ENCODE data around the gene CRAMP1.

CRAMP1 gene

DNA sequence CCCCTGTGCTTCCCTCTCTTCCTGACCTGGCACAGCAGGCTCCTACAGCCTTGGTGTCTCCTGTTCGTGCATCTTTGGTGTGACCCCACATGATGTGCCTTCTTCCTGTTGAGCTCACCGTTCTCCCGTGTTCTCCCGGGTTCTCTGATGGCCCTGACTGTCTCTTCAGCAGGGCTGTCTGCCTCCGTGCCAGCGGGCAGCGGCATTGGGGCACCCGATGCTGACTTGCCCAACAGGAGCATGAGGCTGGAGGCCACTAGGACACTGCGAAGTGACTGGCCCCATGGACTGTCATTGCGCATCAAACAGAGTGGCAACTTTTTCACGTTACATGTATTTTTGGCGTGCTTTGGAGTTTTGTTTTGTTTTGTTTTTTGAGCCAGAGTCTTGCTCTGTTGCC is 22.4 kb downstream of the CRAMP1 start:
- no peak for DNase-seq

DNA sequence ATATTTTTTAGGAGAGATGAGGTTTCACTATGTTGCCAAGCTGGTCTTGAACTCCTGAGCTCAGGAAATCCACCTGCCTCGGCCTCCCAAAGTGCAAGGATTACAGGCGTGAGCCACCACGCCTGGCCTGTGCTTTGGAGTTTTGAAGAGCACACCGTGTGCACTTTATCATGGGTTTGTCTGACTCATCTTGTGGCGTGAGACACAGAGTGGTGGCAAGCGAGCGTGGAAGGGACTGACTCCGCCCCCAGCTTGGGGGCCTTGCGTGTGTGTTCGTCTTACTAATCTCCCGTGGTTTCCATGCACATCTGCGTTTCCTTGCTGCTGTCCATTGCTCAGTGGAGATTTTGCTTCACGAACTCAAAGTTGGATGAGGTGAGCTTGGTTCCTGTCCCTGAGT is 22.9 kb downstream of the CRAMP1 start:
- DNase-seq = no peak

DNA sequence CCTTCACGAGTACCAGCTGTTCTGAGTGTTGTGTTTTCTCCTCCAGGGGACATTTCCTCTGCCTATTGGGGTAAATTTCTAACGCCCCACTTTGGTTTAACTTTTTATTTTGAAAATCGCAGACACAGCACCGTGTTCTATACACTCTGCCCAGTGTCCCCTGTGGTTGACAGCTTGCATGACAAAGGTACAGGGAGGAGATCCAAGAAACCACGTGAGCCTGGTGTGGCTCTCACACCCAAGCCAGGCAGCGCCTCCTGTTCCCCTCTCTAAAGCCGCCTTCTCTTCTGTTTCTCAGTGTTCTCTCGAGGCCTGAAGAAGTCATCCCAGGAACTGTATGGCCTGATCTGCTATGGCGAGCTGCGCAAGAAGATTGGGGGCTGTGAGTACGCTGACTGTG is 25.4 kb downstream of the CRAMP1 start:
- DNase-seq = no peak

DNA sequence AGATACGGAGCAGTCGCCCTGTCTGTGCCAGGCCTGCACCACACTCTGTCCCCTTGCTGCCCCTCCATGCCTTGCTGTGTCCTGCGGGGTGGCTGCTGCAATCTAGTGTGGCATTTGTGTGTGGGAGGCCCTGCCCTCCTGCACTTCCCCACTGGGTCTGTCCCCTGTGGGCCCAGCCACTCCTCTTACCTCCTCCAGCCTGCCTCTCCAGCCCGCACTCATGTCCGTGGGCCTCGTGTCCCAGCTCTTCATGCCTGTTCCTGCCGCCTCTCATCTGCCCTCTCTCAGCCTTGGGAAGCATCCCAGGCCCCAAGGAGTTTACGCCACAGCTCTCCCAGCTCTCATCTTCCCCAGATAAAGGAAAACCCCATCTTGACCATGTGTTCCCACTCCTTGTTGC is 26.6 kb downstream of the CRAMP1 start:
- peak in 1 of 2 donors; percentile 40 for DNase-seq

- no peak for DNase-seq
These were observed 27.1 kb downstream of the CRAMP1 start for GRCh38 chr16:1639282-1639681.

GRCh38 chr16:1639860-1640259 is 27.7 kb downstream of the CRAMP1 start:
- no peak for DNase-seq

DNA sequence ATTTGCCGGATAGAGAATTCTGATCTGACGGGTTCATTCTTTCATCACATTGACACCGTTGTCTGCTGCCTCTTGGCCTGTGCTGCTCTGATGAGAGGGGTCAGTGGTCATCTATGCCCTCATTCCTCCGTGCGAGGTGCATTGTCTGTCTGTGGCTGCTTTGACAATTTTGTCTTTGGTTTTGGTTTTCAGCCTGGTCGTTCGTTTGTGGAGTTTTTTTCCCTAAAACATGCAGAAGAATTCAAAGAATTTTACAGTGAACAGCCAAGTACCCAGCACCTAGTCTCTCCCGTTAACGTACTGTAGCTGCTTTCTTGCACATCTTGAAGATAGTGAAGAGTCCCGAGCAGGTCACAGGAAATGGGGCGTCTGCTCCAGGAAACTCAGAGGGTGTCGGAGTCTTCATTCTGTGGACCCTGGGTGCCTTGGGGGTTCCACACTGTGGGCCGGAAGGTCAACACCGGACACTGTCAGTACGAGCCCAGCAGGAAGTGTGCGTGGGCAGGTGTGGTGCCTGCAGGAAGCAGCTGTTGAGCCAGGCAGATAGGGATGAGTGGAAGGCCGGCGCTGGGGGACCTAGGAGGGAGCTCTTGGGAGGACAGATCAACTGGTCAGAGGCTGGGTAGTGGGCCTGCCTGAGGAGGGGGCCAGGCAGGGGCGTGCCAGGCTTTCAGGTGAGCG is 28.2 kb downstream of the CRAMP1 start:
- no peak for DNase-seq

DNA sequence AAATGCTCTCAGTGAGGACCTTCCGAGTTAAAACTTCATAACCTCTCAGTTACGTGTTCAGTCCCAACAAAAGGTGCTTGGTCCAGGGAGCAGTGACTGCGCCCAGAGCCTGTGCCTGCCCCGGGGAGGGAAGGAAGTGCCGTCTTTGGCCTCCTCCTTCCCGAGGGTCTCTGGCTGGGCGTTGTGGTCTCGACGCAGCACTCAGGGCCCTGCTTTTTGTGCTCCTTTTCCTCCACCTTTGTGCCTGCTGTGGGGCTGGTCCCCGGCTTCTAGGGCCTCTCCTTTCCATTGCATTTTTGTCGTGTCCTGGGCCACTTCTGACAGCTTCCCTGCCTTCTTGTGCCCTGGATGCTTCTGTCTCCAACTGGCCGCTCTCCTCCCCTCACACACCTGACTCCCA is 29.1 kb downstream of the CRAMP1 start:
- DNase-seq = no peak

DNA sequence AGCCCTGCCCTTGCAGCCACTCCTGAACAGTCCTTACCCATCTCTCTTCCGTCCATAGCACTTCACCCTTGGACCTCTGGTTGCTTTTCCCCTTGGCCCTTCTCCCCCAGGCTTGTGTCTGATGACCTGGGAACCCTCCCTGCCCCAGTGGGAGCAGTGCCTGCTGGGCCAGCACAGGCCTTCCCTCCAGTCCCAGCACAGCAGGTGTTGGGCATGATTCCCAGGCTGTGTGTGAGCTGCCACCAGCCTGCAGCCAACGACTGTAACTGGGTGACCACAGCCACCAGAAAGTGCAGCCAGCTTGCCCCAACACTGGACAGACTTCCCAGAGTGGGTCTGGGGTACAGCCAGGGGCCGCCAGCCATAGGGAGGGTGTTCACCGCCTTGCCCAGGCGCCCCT is 30.0 kb downstream of the CRAMP1 start:
- no peak for DNase-seq

DNA sequence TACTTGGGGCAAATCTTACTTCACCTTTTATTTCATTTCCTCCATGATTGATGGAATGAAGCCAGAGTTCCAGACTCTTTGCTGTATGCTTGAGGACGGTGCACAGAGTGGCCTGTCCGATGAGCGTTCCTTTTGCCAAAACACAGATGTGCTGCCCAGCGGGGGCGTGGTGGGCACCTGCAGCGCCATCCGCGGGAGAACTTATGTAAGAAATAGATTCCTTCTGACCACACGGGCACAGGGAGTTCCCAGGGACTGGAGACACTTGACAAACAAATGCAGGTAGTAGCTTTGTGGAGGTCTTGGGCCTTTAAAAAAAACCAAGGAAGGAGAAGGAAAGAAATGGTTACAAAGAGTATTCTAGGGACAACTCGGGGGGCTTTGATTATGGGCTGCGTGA is 30.6 kb downstream of the CRAMP1 start:
- DNase-seq = no peak

- no peak for DNase-seq
These were observed 31.4 kb downstream of the CRAMP1 start for GRCh38 chr16:1643521-1643920.

- DNase-seq = peak; percentile 63 to 87
These were observed 33.9 kb downstream of the CRAMP1 start for GRCh38 chr16:1645914-1646525.

- DNase-seq = no peak
These were observed 35.7 kb downstream of the CRAMP1 start for GRCh38 chr16:1647856-1648255.

DNA sequence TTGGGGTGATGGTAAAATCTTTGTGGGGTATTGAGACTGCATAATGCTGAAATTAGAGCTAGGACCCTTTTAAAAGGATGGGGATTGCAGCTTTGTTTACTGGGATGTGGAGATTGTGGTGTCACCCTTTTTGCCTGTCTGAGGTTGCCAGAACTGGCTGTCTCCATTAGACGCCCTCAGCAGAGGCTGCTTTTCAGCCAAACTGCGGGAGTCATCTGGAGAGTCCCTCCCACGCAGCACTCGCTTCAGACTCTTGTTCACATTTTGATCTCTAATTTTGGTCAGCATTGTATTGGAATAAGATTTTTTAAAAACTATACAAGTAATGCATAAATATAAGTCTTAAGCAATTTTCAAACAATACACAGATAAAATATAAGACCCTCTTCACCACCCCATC is 38.0 kb downstream of the CRAMP1 start:
- DNase-seq = no peak

GRCh38 chr16:1651094-1651973 is 39.2 kb downstream of the CRAMP1 start:
- DNase-seq = no peak

DNA sequence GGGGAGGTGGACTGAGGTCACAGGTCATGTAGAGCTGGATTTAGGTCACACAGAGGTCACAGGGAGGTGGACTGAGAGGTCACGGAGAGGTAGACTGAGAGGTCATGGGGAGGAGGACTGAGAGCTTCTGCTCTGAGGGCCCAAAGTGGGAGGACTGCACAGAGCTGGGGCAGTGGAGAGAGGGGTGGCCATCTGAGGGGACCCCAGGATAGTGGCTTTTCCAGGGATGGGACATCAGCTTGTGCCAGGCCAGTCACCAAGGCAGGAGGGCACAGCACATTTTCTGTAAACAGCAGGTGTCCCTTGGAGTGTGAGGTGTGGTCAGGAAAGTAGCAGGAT is 39.8 kb downstream of the CRAMP1 start:
- no peak for DNase-seq

DNA sequence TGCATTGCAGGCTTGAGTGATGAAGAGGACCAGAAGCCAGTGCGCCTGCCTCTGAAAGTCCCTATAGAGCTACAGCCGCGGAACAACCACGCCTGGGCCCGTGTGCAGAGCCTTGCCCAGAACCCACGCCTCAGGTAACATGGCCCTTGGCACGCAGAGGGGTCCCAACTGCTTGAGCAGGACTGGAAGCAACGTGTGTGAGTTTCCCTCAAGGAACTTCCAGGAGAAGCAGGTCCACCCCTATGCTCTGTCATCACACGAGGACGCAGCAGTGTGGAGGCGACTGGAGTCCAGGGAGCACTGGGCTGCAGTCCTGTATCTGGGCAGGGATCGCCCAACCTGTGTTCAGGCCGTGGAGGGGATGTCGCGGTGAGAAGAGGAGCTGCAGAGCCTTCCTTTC is 40.9 kb downstream of the CRAMP1 start:
- DNase-seq = no peak

DNA sequence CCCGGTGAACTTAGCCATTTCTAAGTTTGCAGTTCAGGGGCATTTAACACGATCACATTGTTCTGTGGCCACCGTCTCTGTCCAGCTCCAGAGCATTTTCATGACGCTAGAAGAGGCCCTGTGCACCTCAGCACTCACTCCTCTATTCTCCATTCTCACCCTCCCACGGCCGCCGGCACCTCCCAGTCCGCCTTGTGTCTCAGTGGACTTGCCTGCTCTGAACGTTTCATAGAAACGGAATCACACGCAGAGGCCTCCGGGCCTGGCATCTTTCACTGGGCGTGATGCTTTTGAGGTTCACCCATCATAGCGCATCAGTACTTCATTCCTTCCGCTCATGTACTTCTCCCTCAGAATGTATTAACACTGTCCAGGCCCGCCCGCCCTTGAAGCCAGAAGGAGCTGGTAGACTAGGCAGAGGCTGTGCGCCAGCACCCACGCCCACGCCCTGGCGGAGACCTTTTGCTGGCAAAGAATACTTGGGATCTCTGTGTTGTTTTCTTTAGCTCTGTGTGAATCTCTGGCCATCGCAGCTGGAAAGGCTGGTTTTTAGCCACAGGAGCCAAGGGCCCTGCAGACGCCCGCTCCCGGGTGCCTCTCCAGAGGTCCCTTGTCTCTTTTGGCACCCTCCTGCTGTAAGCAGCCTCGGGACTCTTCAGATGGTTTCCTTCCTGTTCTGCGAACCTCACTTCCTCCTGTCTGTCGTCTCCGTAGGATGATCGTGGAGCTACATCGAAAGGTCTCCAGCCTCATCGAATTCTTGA is 42.5 kb downstream of the CRAMP1 start:
- DNase-seq = peak; percentile 23 to 39

DNA sequence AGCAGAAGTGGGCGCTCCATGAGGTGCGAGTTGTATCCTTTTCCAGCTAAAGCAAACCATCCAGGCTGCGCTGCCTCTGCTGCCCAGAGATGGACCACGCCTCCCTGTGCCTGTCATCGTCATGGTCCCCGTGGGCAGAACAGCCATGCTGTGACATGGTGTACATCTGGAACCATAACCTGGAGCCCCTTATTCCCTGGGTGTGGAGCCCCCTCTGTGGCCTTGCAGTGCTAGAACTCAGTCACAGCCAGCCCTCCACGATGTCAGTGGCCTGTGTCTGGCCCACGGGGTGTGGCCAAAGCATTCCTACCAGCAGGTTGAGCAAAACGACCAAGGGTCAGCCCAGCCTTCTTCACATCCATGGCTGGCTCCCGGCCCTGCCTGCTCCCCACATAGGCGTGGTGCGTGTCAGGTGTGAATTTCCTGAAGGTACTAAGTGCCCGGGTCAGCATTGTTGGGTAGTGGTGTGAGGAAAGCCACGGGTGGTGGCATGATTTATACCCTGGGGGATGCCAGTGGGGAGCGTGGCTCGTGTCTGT is 43.2 kb downstream of the CRAMP1 start:
- no peak for DNase-seq

DNA sequence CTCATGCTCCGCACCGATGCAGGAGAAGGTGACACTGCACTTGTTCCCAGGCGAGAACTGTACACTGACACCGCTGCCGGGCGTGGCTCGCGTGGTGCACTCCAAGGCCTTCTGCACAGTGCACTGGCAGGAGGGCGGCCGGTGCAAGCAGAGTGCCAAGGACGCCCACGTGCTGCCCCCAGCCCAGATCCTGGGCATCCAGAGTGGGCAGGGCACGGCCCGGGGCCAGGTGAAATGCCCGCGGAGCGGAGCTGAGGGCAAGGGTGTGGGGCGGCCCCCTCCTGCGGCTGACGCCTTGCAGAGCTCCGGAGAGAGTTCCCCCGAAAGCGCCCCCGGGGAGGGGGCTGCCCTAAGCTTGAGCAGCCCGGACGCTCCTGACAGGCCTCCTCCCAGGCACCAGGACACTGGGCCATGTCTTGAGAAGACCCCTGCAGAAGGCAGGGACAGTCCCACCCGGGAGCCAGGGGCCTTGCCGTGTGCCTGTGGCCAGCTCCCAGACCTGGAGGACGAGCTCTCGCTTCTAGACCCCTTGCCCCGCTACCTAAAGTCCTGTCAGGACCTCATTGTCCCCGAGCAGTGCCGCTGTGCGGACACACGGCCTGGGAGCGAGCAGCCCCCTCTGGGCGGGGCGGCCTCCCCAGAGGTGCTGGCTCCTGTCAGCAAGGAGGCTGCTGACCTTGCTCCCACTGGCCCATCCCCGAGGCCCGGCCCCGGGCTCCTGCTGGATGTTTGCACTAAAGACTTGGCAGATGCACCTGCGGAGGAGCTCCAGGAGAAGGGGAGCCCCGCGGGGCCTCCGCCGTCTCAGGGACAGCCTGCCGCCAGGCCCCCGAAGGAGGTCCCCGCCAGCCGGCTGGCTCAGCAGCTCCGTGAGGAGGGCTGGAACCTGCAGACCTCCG is 44.0 kb downstream of the CRAMP1 start:
- no peak for DNase-seq

DNA sequence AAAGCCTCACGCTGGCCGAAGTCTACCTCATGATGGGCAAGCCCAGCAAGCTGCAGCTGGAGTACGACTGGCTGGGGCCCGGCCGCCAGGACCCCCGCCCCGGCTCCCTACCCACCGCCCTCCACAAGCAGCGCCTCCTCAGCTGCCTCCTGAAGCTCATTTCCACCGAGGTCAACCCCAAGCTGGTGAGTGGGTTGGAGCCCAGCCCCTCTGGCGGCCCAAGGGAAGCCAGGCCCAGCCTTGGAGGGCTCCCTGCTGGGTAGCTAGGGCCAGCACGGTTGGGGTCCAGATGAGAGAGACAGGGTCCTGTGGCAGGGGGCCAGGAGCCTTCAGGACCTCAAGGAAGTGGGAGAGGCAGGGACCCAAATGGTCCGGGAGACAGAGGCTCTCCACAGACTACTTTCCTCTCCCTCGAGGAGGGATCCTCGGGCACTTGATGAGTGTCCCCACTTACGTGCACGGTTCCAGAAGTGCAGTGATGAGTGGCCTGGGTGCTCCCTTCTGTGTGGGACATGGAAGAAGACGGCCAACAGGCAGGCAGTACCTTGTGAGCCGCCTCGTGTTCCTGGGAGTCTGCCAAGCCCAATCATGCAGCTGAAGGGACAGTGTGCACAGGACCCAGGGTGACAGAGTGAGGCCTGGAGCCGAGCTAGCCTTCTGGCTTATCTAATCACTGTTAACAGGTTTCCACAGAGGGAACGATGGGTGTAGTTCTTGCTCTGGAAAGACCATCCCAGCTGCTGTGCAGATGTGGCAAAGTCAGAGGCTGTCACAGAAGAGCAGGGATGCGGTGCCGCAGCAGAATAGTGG is 44.9 kb downstream of the CRAMP1 start:
- no peak for DNase-seq
